Liver (tissue), 9 donors: Measurements from ENCODE around the gene FOXI2. TPM values are rescaled to one million over a fixed set of nuclear protein-coding genes. Genes with fewer than 3 reads are reported as not detected.

Experiments
- DNase-seq: peaks from one replicate; pipeline ENCODE4 v3.0.0-alpha.2; 2017; ENCODE audit warnings: low spot score
- H3K27ac ChIP-seq, 2 donors: one replicate each; pipeline ENCODE4 v1.7.0; 2013; ENCODE audit warnings: inconsistent platforms in 2 of 2, low read length in 2 of 2, control low read depth in 1 of 2, low read depth in 1 of 2, mild to moderate bottlenecking in 1 of 2
- H3K27me3 ChIP-seq, 4 donors: one replicate each; pipeline versions ENCODE4 v1.6.1 to v1.7.0; 2013; ENCODE audit warnings: low read length in 3 of 4, inconsistent platforms in 1 of 4, mild to moderate bottlenecking in 1 of 4, moderate library complexity in 1 of 4; ENCODE audit not compliant: control insufficient read depth in 4 of 4, insufficient read depth in 4 of 4
- H3K36me3 ChIP-seq, 4 donors: one replicate each; pipeline versions ENCODE4 v1.6.1 to v1.7.0; 2013; ENCODE audit warnings: low read length in 3 of 4, mild to moderate bottlenecking in 3 of 4, low read depth in 1 of 4, moderate library complexity in 1 of 4; ENCODE audit not compliant: control insufficient read depth in 4 of 4, insufficient read depth in 3 of 4
- H3K4me1 ChIP-seq, 4 donors: one replicate each; pipeline versions ENCODE4 v1.6.1 to v1.7.0; 2013; ENCODE audit warnings: low read length in 3 of 4, mild to moderate bottlenecking in 3 of 4, moderate library complexity in 1 of 4; ENCODE audit not compliant: control insufficient read depth in 4 of 4, insufficient read depth in 4 of 4
- H3K4me3 ChIP-seq, 3 donors: one replicate each; pipeline versions ENCODE4 v1.6.1 to v1.7.0; 2013; ENCODE audit warnings: low read length in 3 of 3, control low read depth in 1 of 3, low read depth in 1 of 3, mild to moderate bottlenecking in 1 of 3
- H3K9ac ChIP-seq, 2 donors: one replicate each; pipeline ENCODE4 v1.7.0; 2013; ENCODE audit warnings: low read length in 2 of 2, mild to moderate bottlenecking in 2 of 2, moderate library complexity in 2 of 2, control low read depth in 1 of 2, low read depth in 1 of 2
- H3K9me3 ChIP-seq, 4 donors: one replicate each; pipeline versions ENCODE4 v1.6.1 to v1.7.0; 2013; ENCODE audit warnings: low read length in 3 of 4; ENCODE audit not compliant: control insufficient read depth in 4 of 4
- EGR1 ChIP-seq, 2 donors: IDR thresholded peaks; 2 replicates each; pipeline ENCODE4 v1.6.1; 2016 to 2018; ENCODE audit warnings: antibody characterized with exemption in 2 of 2, low read depth in 2 of 2
- FOXA1 ChIP-seq: IDR thresholded peaks from 2 replicates; pipeline ENCODE4 v1.6.1; 2016; ENCODE audit warnings: antibody characterized with exemption
- FOXA2 ChIP-seq: IDR thresholded peaks from 2 replicates; pipeline ENCODE4 v1.6.1; 2016; ENCODE audit warnings: antibody characterized with exemption
- GABPA ChIP-seq, 2 donors: IDR thresholded peaks in 1 of 2; conservative IDR thresholded peaks in 1 of 2; 2 replicates each; pipeline ENCODE4 v1.6.1; 2016; ENCODE audit warnings: antibody characterized with exemption in 2 of 2, mild to moderate bottlenecking in 1 of 2, moderate library complexity in 1 of 2
- HNF4A ChIP-seq, 2 donors: conservative IDR thresholded peaks; 2 replicates each; pipeline ENCODE4 v1.6.1; 2016; ENCODE audit warnings: antibody characterized with exemption in 2 of 2, mild to moderate bottlenecking in 2 of 2
- HNF4G ChIP-seq: IDR thresholded peaks from 2 replicates; pipeline ENCODE4 v1.6.1; 2016; ENCODE audit warnings: antibody characterized with exemption
- JUND ChIP-seq, 2 donors: IDR thresholded peaks; 2 replicates each; pipeline ENCODE4 v1.6.1; 2016; ENCODE audit warnings: antibody characterized with exemption in 2 of 2
- NR2F2 ChIP-seq: IDR thresholded peaks from 2 replicates; pipeline ENCODE4 v1.6.1; 2016; ENCODE audit warnings: antibody characterized with exemption
- RAD21 ChIP-seq, 2 donors: IDR thresholded peaks; 2 replicates each; pipeline ENCODE4 v1.6.1; 2016; ENCODE audit warnings: antibody characterized with exemption in 2 of 2, mild to moderate bottlenecking in 2 of 2
- SP1 ChIP-seq: IDR thresholded peaks from 2 replicates; pipeline ENCODE4 v1.6.1; 2018; ENCODE audit warnings: antibody characterized with exemption, mild to moderate bottlenecking
- TAF1 ChIP-seq: conservative IDR thresholded peaks from 2 replicates; pipeline ENCODE4 v1.6.1; 2016; ENCODE audit warnings: antibody characterized with exemption, mild to moderate bottlenecking
- YY1 ChIP-seq: IDR thresholded peaks from 2 replicates; pipeline ENCODE4 v1.6.1; 2016; ENCODE audit warnings: antibody characterized with exemption, mild to moderate bottlenecking
- WGBS: extraction: QIAGEN DNeasy Blood & Tissue Kit; methylation state at CpG from one replicate; pipeline ENCODE4 v1.1.7; 2013; 5-methylcytosine and 5-hydroxymethylcytosine counted together
- polyA plus RNA-seq, 2 donors: library from polyadenylated mRNA; stranded (reverse) in 1 of 2; unstranded in 1 of 2; fragments of 200-250 nt in 1 of 2; fragments of >200 nt in 1 of 2; fragmentation: Nextera tagmentation in 1 of 2; extraction: Ambion mirVana in 1 of 2; gene quantifications; one replicate each; pipeline versions ENCODE4 v1.2.1 to v1.2.3, GENCODE V29; 2013 to 2015
- total RNA-seq, 2 donors: library from RNA; depleted of rRNA; stranded (reverse); fragments of >200 nt; gene quantifications; one replicate each; pipeline ENCODE4 v1.2.3, GENCODE V29; 2014
- TF ChIP-seq, protein P1 (sequence below): IDR thresholded peaks from 2 replicates; pipeline ENCODE4 v1.6.1; 2016; ENCODE audit warnings: antibody characterized with exemption
- TF ChIP-seq, protein P2 (sequence below): IDR thresholded peaks from 2 replicates; pipeline ENCODE4 v1.6.1; 2016; ENCODE audit warnings: antibody characterized with exemption
- TF ChIP-seq, protein P3 (sequence below): IDR thresholded peaks from 2 replicates; pipeline ENCODE4 v1.6.1; 2016; ENCODE audit warnings: antibody characterized with exemption, mild to moderate bottlenecking
- TF ChIP-seq, protein P4 (sequence below): fragments of 150-350 bp; IDR thresholded peaks from 2 replicates; pipeline ENCODE4 v1.5.1; 2017; ENCODE audit warnings: improper control_type of control experiment, low read depth, low read length; ENCODE audit not compliant: missing input control
- TF ChIP-seq, protein P5 (sequence below): IDR thresholded peaks from 2 replicates; pipeline ENCODE4 v1.6.1; 2016; ENCODE audit warnings: antibody characterized with exemption
- donor health status: healthy.
- donor health status: healthy.
- donor health status: healthy.
- donor health status: healthy.
- donor health status: healthy.

FOXI2 gene
- total RNA-seq (under 1 TPM in 1 of 2 donors, not detected in 1; under 0.01 TPM), polyA plus RNA-seq (under 1 TPM in 1 of 2 donors, not detected in 1; 0.01 TPM)

DNA sequence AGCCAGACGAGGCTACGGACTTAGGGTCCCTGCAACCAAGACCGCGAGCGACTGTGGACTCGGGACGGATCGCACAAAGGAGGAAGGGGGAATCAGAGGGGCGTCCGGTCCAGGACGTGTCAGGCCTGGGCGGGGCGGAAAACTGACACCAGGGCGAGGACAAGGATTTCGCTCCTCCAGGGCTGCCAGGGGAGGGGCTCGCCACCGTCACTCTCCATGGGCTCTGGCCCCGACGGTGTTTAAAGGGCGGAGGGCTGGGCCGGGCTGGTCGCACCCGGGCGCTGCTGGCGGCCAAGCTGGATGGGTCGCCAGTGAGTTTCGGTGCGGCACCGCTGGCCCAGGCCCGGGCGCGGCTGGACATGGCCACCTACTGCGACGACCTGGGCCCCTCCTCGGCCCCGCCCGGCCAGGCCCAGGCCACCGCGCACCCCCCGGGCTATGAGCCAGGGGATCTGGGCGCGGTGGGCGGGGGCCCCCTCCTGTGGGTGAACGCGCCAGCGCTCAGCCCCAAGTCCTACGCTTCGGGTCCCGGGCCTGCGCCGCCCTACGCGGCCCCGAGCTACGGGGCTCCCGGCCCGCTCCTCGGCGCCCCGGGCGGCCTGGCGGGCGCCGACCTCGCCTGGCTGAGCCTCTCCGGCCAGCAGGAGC, at the start of gene FOXI2:
Gene FOXI2, plus strand, starts transcription at position 271 of the 648 bp plus-strand sequence. Its CDS starts 89 bp downstream, at position 360.
- peaks cover 0 to 29% (median 6%) of the 10 kb centered on the region in 4 donors for H3K4me1 ChIP-seq
- peaks cover 3 to 16% (median 9%) of the 10 kb centered on the region in 4 donors for H3K27me3 ChIP-seq
- no peak within 1 kb of the TSS for H3K9ac ChIP-seq
- no peak within 1 kb of the TSS for H3K27ac ChIP-seq
- 4% methylated on average over 66 of the region's 66 CpGs for WGBS
- no peak within 1 kb of the TSS for H3K4me3 ChIP-seq
- TF ChIP-seq, protein P1, sequence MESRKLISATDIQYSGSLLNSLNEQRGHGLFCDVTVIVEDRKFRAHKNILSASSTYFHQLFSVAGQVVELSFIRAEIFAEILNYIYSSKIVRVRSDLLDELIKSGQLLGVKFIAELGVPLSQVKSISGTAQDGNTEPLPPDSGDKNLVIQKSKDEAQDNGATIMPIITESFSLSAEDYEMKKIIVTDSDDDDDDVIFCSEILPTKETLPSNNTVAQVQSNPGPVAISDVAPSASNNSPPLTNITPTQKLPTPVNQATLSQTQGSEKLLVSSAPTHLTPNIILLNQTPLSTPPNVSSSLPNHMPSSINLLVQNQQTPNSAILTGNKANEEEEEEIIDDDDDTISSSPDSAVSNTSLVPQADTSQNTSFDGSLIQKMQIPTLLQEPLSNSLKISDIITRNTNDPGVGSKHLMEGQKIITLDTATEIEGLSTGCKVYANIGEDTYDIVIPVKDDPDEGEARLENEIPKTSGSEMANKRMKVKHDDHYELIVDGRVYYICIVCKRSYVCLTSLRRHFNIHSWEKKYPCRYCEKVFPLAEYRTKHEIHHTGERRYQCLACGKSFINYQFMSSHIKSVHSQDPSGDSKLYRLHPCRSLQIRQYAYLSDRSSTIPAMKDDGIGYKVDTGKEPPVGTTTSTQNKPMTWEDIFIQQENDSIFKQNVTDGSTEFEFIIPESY = no peak
- TF ChIP-seq YY1 = no peak
- H3K36me3 ChIP-seq = no peaks in the 10 kb centered on the region
- peaks cover 0 to 2% (median 0%) of the 10 kb centered on the region in 4 donors for H3K9me3 ChIP-seq
- no peak for DNase-seq

DNA sequence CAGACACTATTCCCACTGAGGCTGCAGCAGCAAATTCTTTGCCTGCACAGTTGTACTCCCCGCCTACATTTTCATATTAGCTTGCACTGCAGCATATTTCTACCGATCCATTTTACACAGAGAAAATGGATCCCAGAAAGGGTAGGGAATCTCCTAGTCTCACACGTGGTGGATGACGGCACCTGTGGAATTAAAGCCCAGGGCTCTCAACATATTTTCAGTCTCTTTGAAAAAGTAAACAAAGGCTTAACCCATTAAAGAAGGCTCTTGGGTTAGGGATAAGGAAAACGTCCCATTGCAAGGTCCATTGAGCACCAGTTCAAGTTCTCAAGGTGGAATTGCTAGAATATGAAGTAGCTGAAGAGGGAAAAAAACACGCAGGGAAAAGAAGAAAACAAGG, 49.4 kb upstream of the FOXI2 start:
- 51% methylated on average over 6 of the region's 6 CpGs for WGBS
- H3K4me3 ChIP-seq = no peak overlapping the region
- no peaks in the 10 kb centered on the region for H3K9me3 ChIP-seq
- TF ChIP-seq SP1 (no peak), RAD21 (IDR thresholded peaks at IDR 0.05) (no peak), HNF4A (conservative IDR thresholded peaks at IDR 0.05) (no peak), NR2F2 (no peak), EGR1 (IDR thresholded peaks at IDR 0.05; ENCODE audit: low read depth in 2 of 2) (no peak), YY1 (no peak), FOXA1 (no peak), FOXA2 (no peak), GABPA (IDR thresholded peaks at IDR 0.05 in 1 of 2, conservative IDR thresholded peaks at IDR 0.05 in 1 of 2) (no peak), HNF4G (no peak), JUND (IDR thresholded peaks at IDR 0.05) (no peak), TAF1 (no peak)
- TF ChIP-seq, protein P2, sequence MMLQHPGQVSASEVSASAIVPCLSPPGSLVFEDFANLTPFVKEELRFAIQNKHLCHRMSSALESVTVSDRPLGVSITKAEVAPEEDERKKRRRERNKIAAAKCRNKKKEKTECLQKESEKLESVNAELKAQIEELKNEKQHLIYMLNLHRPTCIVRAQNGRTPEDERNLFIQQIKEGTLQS = no peak
- TF ChIP-seq, protein P3, sequence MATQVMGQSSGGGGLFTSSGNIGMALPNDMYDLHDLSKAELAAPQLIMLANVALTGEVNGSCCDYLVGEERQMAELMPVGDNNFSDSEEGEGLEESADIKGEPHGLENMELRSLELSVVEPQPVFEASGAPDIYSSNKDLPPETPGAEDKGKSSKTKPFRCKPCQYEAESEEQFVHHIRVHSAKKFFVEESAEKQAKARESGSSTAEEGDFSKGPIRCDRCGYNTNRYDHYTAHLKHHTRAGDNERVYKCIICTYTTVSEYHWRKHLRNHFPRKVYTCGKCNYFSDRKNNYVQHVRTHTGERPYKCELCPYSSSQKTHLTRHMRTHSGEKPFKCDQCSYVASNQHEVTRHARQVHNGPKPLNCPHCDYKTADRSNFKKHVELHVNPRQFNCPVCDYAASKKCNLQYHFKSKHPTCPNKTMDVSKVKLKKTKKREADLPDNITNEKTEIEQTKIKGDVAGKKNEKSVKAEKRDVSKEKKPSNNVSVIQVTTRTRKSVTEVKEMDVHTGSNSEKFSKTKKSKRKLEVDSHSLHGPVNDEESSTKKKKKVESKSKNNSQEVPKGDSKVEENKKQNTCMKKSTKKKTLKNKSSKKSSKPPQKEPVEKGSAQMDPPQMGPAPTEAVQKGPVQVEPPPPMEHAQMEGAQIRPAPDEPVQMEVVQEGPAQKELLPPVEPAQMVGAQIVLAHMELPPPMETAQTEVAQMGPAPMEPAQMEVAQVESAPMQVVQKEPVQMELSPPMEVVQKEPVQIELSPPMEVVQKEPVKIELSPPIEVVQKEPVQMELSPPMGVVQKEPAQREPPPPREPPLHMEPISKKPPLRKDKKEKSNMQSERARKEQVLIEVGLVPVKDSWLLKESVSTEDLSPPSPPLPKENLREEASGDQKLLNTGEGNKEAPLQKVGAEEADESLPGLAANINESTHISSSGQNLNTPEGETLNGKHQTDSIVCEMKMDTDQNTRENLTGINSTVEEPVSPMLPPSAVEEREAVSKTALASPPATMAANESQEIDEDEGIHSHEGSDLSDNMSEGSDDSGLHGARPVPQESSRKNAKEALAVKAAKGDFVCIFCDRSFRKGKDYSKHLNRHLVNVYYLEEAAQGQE = no peak
- TF ChIP-seq, protein P4, sequence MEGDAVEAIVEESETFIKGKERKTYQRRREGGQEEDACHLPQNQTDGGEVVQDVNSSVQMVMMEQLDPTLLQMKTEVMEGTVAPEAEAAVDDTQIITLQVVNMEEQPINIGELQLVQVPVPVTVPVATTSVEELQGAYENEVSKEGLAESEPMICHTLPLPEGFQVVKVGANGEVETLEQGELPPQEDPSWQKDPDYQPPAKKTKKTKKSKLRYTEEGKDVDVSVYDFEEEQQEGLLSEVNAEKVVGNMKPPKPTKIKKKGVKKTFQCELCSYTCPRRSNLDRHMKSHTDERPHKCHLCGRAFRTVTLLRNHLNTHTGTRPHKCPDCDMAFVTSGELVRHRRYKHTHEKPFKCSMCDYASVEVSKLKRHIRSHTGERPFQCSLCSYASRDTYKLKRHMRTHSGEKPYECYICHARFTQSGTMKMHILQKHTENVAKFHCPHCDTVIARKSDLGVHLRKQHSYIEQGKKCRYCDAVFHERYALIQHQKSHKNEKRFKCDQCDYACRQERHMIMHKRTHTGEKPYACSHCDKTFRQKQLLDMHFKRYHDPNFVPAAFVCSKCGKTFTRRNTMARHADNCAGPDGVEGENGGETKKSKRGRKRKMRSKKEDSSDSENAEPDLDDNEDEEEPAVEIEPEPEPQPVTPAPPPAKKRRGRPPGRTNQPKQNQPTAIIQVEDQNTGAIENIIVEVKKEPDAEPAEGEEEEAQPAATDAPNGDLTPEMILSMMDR = no peak
- TF ChIP-seq, protein P5, sequence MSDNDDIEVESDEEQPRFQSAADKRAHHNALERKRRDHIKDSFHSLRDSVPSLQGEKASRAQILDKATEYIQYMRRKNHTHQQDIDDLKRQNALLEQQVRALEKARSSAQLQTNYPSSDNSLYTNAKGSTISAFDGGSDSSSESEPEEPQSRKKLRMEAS = no peak
- TF ChIP-seq, protein P1 = no peak
- no peaks in the 10 kb centered on the region for H3K4me1 ChIP-seq
- H3K9ac ChIP-seq = no peak overlapping the region
- no peak for DNase-seq
- peaks cover 0 to 3% (median 2%) of the 10 kb centered on the region in 4 donors for H3K27me3 ChIP-seq
- no peaks in the 10 kb centered on the region for H3K36me3 ChIP-seq
- H3K27ac ChIP-seq = no peak overlapping the region
